Esophagus muscularis mucosa (tissue), 4 donors: ENCODE measurements around the gene ZAP70. TPM values are rescaled to one million over a fixed set of nuclear protein-coding genes. Genes with fewer than 3 reads are reported as not detected.

Source experiments
- DNase-seq: peaks from one replicate; pipeline ENCODE4 v3.0.0-alpha.2; 2017; ENCODE audit errors: extremely low spot score
- H3K27ac ChIP-seq, 4 donors: fragments of 200-600 bp; sonication (generic); replicated peaks in 1 of 4; 1 replicate in 3 of 4; 2 replicates in 1 of 4; pipeline ENCODE4 v1.5.1; 2016 to 2019; ENCODE audit warnings: mild to moderate bottlenecking in 1 of 4
- H3K27me3 ChIP-seq, 4 donors: fragments of 200-600 bp; sonication (generic); one replicate each; pipeline versions ENCODE4 v1.5.1 to v1.6.0; 2016 to 2019
- H3K36me3 ChIP-seq, 4 donors: fragments of 200-600 bp; sonication (generic); one replicate each; pipeline ENCODE4 v1.5.1; 2016 to 2019
- H3K4me1 ChIP-seq, 4 donors: fragments of 200-600 bp; sonication (generic); one replicate each; pipeline ENCODE4 v1.5.1; 2016 to 2019
- H3K4me3 ChIP-seq, 4 donors: fragments of 200-600 bp; sonication (generic); 1 replicate in 2 of 4; 2 replicates in 2 of 4; pipeline ENCODE4 v1.5.1; 2016 to 2019; ENCODE audit warnings: mild to moderate bottlenecking in 4 of 4, moderate library complexity in 1 of 4
- H3K9me3 ChIP-seq, 4 donors: fragments of 200-600 bp; sonication (generic); 1 replicate in 3 of 4; 2 replicates in 1 of 4; pipeline ENCODE4 v1.5.1; 2016 to 2019
- CTCF ChIP-seq, 3 experiments: fragments of 200-600 bp in 2 of 3; fragments of 450-650 bp in 1 of 3; sonication (generic) in 2 of 3; IDR thresholded peaks; one replicate each; pipeline ENCODE4 v1.5.1; 2017 to 2019; ENCODE audit warnings: antibody characterized with exemption in 3 of 3, mild to moderate bottlenecking in 2 of 3, moderate library complexity in 1 of 3
- EP300 ChIP-seq: sonication (generic); formaldehyde crosslinking; IDR thresholded peaks from one replicate; pipeline ENCODE4 v1.6.1; 2017; ENCODE audit warnings: antibody characterized with exemption
- POLR2A ChIP-seq: fragments of 450-650 bp; IDR thresholded peaks from one replicate; pipeline ENCODE4 v1.6.1; 2017; ENCODE audit warnings: antibody characterized with exemption, moderate library complexity, mild to moderate bottlenecking, low read depth
- POLR2AphosphoS5 ChIP-seq, 2 donors: sonication (generic); formaldehyde crosslinking; IDR thresholded peaks; one replicate each; pipeline ENCODE4 v1.6.1; 2017; ENCODE audit warnings: antibody characterized with exemption in 2 of 2
- WGBS: methylation state at CpG from one replicate; pipeline ENCODE4 v1.1.5; 2018; 5-methylcytosine and 5-hydroxymethylcytosine counted together
- intact Hi-C: fragments of 100-400 bp; cut with DNase I; formaldehyde crosslinking; loops from one replicate; pipeline ENCODE4 v1.15.1; 2023
- total RNA-seq, 4 donors: library from RNA; depleted of rRNA; stranded (reverse); fragments of >200 nt; gene quantifications; one replicate each; pipeline versions ENCODE4 v1.1.0 to v1.2.1, GENCODE V29; 2016

ZAP70 gene
- total RNA-seq, 4 donors from 2014 or later = 1.2 to 3.5 (median 1.8) TPM

- WGBS = 88% methylated on average over 3 of the region's 3 CpGs
- no peak for DNase-seq
- peaks cover 19 to 51% (median 26%) of the 10 kb centered on the region in 4 donors for H3K36me3 ChIP-seq
- intact Hi-C loops = no loop called here
- H3K27me3 ChIP-seq = no peaks in the 10 kb centered on the region
- TF ChIP-seq POLR2AphosphoS5 (IDR thresholded peaks at IDR 0.05) (no peak), POLR2A (no peak), CTCF (IDR thresholded peaks at IDR 0.05) (no peak), EP300 (no peak)
- no peaks in the 10 kb centered on the region for H3K9me3 ChIP-seq
- no peak overlapping the region for H3K27ac ChIP-seq
- H3K4me3 ChIP-seq = no peak overlapping the region
- peaks cover 0 to 14% (median 10%) of the 10 kb centered on the region in 4 donors for H3K4me1 ChIP-seq
Observed at GRCh38 chr2:97752342-97753334, 39.3 kb downstream of the ZAP70 start.

GRCh38 chr2:97754690-97755346, 41.4 kb downstream of the ZAP70 start:
- Histone ChIP-seq H3K27ac (no peak overlapping the region), H3K4me1 (peaks cover 5 to 24% (median 12%) of the 10 kb centered on the region in 4 donors), H3K9me3 (no peaks in the 10 kb centered on the region), H3K36me3 (peaks cover 27 to 65% (median 43%) of the 10 kb centered on the region in 4 donors), H3K4me3 (no peak overlapping the region), H3K27me3 (no peaks in the 10 kb centered on the region)
- DNase-seq = no peak
- TF ChIP-seq POLR2A (no peak), EP300 (no peak), POLR2AphosphoS5 (IDR thresholded peaks at IDR 0.05) (no peak), CTCF (IDR thresholded peaks at IDR 0.05) (no peak)
- intact Hi-C loops = no loop called here
- WGBS = 87% methylated on average over 12 of the region's 12 CpGs

- peaks cover 5 to 24% (median 15%) of the 10 kb centered on the region in 4 donors for H3K4me1 ChIP-seq
- H3K9me3 ChIP-seq = no peaks in the 10 kb centered on the region
- WGBS = 100% methylated on average over 2 of the region's 2 CpGs
- intact Hi-C loops = no loop called here
- TF ChIP-seq CTCF (IDR thresholded peaks at IDR 0.05) (no peak), EP300 (no peak), POLR2AphosphoS5 (IDR thresholded peaks at IDR 0.05) (no peak), POLR2A (no peak)
- no peak for DNase-seq
- H3K36me3 ChIP-seq = peaks cover 34 to 67% (median 48%) of the 10 kb centered on the region in 4 donors
- H3K27me3 ChIP-seq = no peaks in the 10 kb centered on the region
- H3K27ac ChIP-seq = no peak overlapping the region
- no peak overlapping the region for H3K4me3 ChIP-seq
Observed at GRCh38 chr2:97755491-97755890, 42.1 kb downstream of the ZAP70 start.

GRCh38 chr2:97757062-97757461, 43.7 kb downstream of the ZAP70 start:
- TF ChIP-seq POLR2AphosphoS5 (IDR thresholded peaks at IDR 0.05) (no peak), CTCF (IDR thresholded peaks at IDR 0.05) (no peak), EP300 (no peak), POLR2A (no peak)
- peaks cover 49 to 77% (median 62%) of the 10 kb centered on the region in 4 donors for H3K36me3 ChIP-seq
- no peaks in the 10 kb centered on the region for H3K27me3 ChIP-seq
- no peak overlapping the region for H3K4me3 ChIP-seq
- intact Hi-C loops = no loop called here
- DNase-seq = no peak
- WGBS = 89% methylated on average over 18 of the region's 18 CpGs
- peaks cover 7 to 22% (median 11%) of the 10 kb centered on the region in 4 donors for H3K4me1 ChIP-seq
- H3K9me3 ChIP-seq = no peaks in the 10 kb centered on the region
- no peak overlapping the region for H3K27ac ChIP-seq
